ENCODE measurements around the gene CSRP1. TPM values are rescaled to one million over a fixed set of nuclear protein-coding genes. Genes with fewer than 3 reads are reported as not detected.

CSRP1 gene
- total RNA-seq, 1 donor from 2014 or later, result 317 TPM

- Mint-ChIP-seq H3K36me3 (ENCODE audit: low read depth, unreplicated experiment) (no peaks in the 10 kb centered on the region), H3K4me3 (ENCODE audit: unreplicated experiment) (no peak overlapping the region), H3K9me3 (ENCODE audit: unreplicated experiment) (no peaks in the 10 kb centered on the region), H3K27ac (ENCODE audit: unreplicated experiment) (no peak overlapping the region), H3K27me3 (ENCODE audit: low read depth, unreplicated experiment) (peaks cover 11% of the 10 kb centered on the region), H3K4me1 (ENCODE audit: low read depth, unreplicated experiment) (peaks cover 10% of the 10 kb centered on the region)
- H3K9me3 ChIP-seq (ENCODE audit: insufficient read depth, low read depth, low read length), result no peaks in the 10 kb centered on the region
- H3K4me2 ChIP-seq (ENCODE audit: low read length), result no peak overlapping the region
- no peak overlapping the region for H3K9ac ChIP-seq (ENCODE audit: low read length)
- H3K27me3 ChIP-seq (ENCODE audit: insufficient read depth, low read length), result no peaks in the 10 kb centered on the region
- no peak for DNase-seq (ENCODE audit: low read depth)
- no peaks in the 10 kb centered on the region for H4K20me1 ChIP-seq (ENCODE audit: insufficient read depth, low read length)
- TF ChIP-seq CTCF (IDR thresholded peaks at IDR 0.05; ENCODE audit: insufficient read depth, low read depth, low read length) (no peak), EZH2 (IDR thresholded peaks at IDR 0.05; ENCODE audit: insufficient read depth, low read length) (no peak)
- FAIRE-seq, result no peak
- H2AFZ ChIP-seq (ENCODE audit: low read depth, low read length), result no peak overlapping the region
- no peak overlapping the region for H3K27ac ChIP-seq (ENCODE audit: low read depth, low read length)
- no peaks in the 10 kb centered on the region for H3K79me2 ChIP-seq (ENCODE audit: insufficient read depth, low read length)
- no peak overlapping the region for H3K4me3 ChIP-seq (ENCODE audit: insufficient read depth, low read depth, low read length)
- no peaks in the 10 kb centered on the region for H3K36me3 ChIP-seq (ENCODE audit: insufficient read depth, low read length)
- H3K4me1 ChIP-seq (ENCODE audit: insufficient read depth, low read length), result peaks cover 7% of the 10 kb centered on the region
Observed at GRCh38 chr1:201517631-201518030, 10.7 kb upstream of the CSRP1 start.

GRCh38 chr1:201516511-201517127, 9.7 kb upstream of the CSRP1 start:
- Mint-ChIP-seq H3K4me3 (ENCODE audit: unreplicated experiment) (no peak overlapping the region), H3K4me1 (ENCODE audit: low read depth, unreplicated experiment) (peaks cover 18% of the 10 kb centered on the region), H3K27ac (ENCODE audit: unreplicated experiment) (no peak overlapping the region), H3K36me3 (ENCODE audit: low read depth, unreplicated experiment) (no peaks in the 10 kb centered on the region), H3K9me3 (ENCODE audit: unreplicated experiment) (no peaks in the 10 kb centered on the region), H3K27me3 (ENCODE audit: low read depth, unreplicated experiment) (peaks cover 11% of the 10 kb centered on the region)
- FAIRE-seq (no peak), DNase-seq (ENCODE audit: low read depth) (no peak)
- Histone ChIP-seq H2AFZ (ENCODE audit: low read depth, low read length) (no peak overlapping the region), H3K27me3 (ENCODE audit: insufficient read depth, low read length) (no peaks in the 10 kb centered on the region), H3K4me1 (ENCODE audit: insufficient read depth, low read length) (peaks cover 14% of the 10 kb centered on the region), H3K4me2 (ENCODE audit: low read length) (no peak overlapping the region), H4K20me1 (ENCODE audit: insufficient read depth, low read length) (no peaks in the 10 kb centered on the region), H3K9me3 (ENCODE audit: insufficient read depth, low read depth, low read length) (no peaks in the 10 kb centered on the region), H3K36me3 (ENCODE audit: insufficient read depth, low read length) (no peaks in the 10 kb centered on the region), H3K27ac (ENCODE audit: low read depth, low read length) (no peak overlapping the region), H3K9ac (ENCODE audit: low read length) (no peak overlapping the region), H3K4me3 (ENCODE audit: insufficient read depth, low read depth, low read length) (no peak overlapping the region), H3K79me2 (ENCODE audit: insufficient read depth, low read length) (no peaks in the 10 kb centered on the region)
- no peak for TF ChIP-seq EZH2 (IDR thresholded peaks at IDR 0.05; ENCODE audit: insufficient read depth, low read length)
- TF ChIP-seq CTCF (IDR thresholded peaks at IDR 0.05; ENCODE audit: insufficient read depth, low read depth, low read length), result no peak

- DNase-seq (ENCODE audit: low read depth) (no peak), FAIRE-seq (no peak)
- peaks cover 21% of the 10 kb centered on the region for H3K4me1 Mint-ChIP-seq (ENCODE audit: low read depth, unreplicated experiment)
- Histone ChIP-seq H3K27me3 (ENCODE audit: insufficient read depth, low read length) (no peaks in the 10 kb centered on the region), H4K20me1 (ENCODE audit: insufficient read depth, low read length) (no peaks in the 10 kb centered on the region), H3K9me3 (ENCODE audit: insufficient read depth, low read depth, low read length) (no peaks in the 10 kb centered on the region), H3K4me2 (ENCODE audit: low read length) (no peak overlapping the region), H3K36me3 (ENCODE audit: insufficient read depth, low read length) (no peaks in the 10 kb centered on the region), H3K4me3 (ENCODE audit: insufficient read depth, low read depth, low read length) (no peak overlapping the region), H3K4me1 (ENCODE audit: insufficient read depth, low read length) (peaks cover 14% of the 10 kb centered on the region), H3K27ac (ENCODE audit: low read depth, low read length) (no peak overlapping the region), H3K9ac (ENCODE audit: low read length) (no peak overlapping the region), H2AFZ (ENCODE audit: low read depth, low read length) (no peak overlapping the region), H3K79me2 (ENCODE audit: insufficient read depth, low read length) (no peaks in the 10 kb centered on the region)
- H3K27me3 Mint-ChIP-seq (ENCODE audit: low read depth, unreplicated experiment), result peaks cover 11% of the 10 kb centered on the region
- H3K27ac Mint-ChIP-seq (ENCODE audit: unreplicated experiment), result no peak overlapping the region
- TF ChIP-seq EZH2 (IDR thresholded peaks at IDR 0.05; ENCODE audit: insufficient read depth, low read length) (no peak), CTCF (IDR thresholded peaks at IDR 0.05; ENCODE audit: insufficient read depth, low read depth, low read length) (no peak)
- no peak overlapping the region for H3K4me3 Mint-ChIP-seq (ENCODE audit: unreplicated experiment)
- H3K36me3 Mint-ChIP-seq (ENCODE audit: low read depth, unreplicated experiment), result no peaks in the 10 kb centered on the region
- H3K9me3 Mint-ChIP-seq (ENCODE audit: unreplicated experiment), result no peaks in the 10 kb centered on the region
Observed at GRCh38 chr1:201515895-201516294, 9.0 kb upstream of the CSRP1 start.

All from astrocyte (in vitro differentiated cells and primary cell).